NT2/D1 (cell line): Measurements from ENCODE around the gene PARN.

Experiments
- SUZ12 ChIP-seq: IDR thresholded peaks from 2 replicates; pipeline ENCODE4 v1.6.1; 2011; ENCODE audit not compliant: insufficient read length, insufficient read depth; ENCODE audit errors: extremely low read depth
- YY1 ChIP-seq: IDR thresholded peaks from 2 replicates; pipeline ENCODE4 v1.6.1; 2011; ENCODE audit not compliant: insufficient read length, insufficient read depth
- ZNF274 ChIP-seq: IDR thresholded peaks from 2 replicates; pipeline ENCODE4 v1.6.1; 2011; ENCODE audit warnings: mild to moderate bottlenecking, low read depth, low read length

DNA sequence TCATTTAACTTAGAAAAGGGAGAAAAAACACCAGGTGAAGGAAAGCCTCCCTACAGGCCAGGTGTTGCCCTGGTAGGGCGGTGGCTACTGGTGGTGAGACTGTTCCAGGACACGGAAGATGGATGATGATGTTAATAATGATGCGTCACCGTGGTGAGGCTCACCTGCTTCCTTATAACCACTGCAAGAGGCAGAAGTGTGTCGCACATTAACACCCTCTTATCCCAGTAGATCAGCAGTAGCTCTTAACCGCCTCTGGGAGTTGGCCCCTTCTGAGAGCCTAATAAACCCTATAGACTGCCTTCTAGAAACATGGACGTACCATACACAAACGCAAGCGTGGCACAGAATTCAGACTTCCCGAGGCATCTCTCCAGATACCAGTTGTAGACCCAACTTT lies 10.5 kb upstream of the PARN start:
- TF ChIP-seq YY1 (no peak), ZNF274 (no peak), SUZ12 (no peak)
